ENCODE measurements around the gene MMP15. TPM values are rescaled to one million over a fixed set of nuclear protein-coding genes. Genes with fewer than 3 reads are reported as not detected.

Gene MMP15
- total and polyA plus RNA-seq, 2 of the 13 experiments (the other 11 are each of a cell fraction or from before 2014, with no cell fraction given), result 35.2 to 44.9 TPM

DNA sequence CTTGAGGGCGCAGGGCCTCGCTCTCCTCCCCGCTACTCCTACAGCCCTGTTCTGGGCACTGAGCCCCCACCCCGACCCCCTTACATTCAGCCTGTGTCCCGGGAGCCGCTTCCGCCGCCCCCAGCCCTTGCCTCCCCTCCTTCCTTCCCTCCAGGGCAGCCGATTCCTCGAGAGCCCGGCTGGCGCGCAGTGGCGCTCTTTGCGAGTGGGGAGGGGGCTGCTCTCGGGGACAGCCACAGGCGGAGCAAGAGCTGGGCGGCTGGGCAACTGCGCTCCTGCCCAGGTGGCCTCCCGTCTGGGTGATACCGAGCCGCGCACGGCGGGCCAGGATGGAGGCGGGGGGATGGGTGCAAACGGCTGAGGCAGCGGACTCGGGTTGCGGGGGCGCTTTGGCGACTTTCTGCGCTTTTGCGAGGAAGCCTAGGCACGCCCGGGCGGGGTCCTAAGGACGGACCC is 1.2 kb downstream of the MMP15 start (continued):
- TF ChIP-seq, protein P1, sequence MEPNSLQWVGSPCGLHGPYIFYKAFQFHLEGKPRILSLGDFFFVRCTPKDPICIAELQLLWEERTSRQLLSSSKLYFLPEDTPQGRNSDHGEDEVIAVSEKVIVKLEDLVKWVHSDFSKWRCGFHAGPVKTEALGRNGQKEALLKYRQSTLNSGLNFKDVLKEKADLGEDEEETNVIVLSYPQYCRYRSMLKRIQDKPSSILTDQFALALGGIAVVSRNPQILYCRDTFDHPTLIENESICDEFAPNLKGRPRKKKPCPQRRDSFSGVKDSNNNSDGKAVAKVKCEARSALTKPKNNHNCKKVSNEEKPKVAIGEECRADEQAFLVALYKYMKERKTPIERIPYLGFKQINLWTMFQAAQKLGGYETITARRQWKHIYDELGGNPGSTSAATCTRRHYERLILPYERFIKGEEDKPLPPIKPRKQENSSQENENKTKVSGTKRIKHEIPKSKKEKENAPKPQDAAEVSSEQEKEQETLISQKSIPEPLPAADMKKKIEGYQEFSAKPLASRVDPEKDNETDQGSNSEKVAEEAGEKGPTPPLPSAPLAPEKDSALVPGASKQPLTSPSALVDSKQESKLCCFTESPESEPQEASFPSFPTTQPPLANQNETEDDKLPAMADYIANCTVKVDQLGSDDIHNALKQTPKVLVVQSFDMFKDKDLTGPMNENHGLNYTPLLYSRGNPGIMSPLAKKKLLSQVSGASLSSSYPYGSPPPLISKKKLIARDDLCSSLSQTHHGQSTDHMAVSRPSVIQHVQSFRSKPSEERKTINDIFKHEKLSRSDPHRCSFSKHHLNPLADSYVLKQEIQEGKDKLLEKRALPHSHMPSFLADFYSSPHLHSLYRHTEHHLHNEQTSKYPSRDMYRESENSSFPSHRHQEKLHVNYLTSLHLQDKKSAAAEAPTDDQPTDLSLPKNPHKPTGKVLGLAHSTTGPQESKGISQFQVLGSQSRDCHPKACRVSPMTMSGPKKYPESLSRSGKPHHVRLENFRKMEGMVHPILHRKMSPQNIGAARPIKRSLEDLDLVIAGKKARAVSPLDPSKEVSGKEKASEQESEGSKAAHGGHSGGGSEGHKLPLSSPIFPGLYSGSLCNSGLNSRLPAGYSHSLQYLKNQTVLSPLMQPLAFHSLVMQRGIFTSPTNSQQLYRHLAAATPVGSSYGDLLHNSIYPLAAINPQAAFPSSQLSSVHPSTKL (CRISPR knock-in tag; IDR thresholded peaks at IDR 0.05), result 0 out of 2 replicates have a peak, but pooled peaks have one; percentile 1
- no peak for TF ChIP-seq HNF4G (IDR thresholded peaks at IDR 0.05; ENCODE audit: borderline replicate concordance, low read depth, low read length)
- TF ChIP-seq HNF4G (CRISPR knock-in tag; IDR thresholded peaks at IDR 0.05; ENCODE audit: borderline replicate concordance, low read depth), result no peak
- TF ChIP-seq KLF13 (CRISPR knock-in tag; IDR thresholded peaks at IDR 0.05), result no peak
- no peak for TF ChIP-seq ZNF354B (CRISPR knock-in tag; IDR thresholded peaks at IDR 0.05)
- TF ChIP-seq, protein P2, sequence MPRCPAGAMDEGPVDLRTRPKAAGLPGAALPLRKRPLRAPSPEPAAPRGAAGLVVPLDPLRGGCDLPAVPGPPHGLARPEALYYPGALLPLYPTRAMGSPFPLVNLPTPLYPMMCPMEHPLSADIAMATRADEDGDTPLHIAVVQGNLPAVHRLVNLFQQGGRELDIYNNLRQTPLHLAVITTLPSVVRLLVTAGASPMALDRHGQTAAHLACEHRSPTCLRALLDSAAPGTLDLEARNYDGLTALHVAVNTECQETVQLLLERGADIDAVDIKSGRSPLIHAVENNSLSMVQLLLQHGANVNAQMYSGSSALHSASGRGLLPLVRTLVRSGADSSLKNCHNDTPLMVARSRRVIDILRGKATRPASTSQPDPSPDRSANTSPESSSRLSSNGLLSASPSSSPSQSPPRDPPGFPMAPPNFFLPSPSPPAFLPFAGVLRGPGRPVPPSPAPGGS (CRISPR knock-in tag; IDR thresholded peaks at IDR 0.05), result peak; percentile 45; the same call in 1 of the 2 replicates
- TF ChIP-seq SCMH1 (CRISPR knock-in tag; IDR thresholded peaks at IDR 0.05; ENCODE audit: borderline replicate concordance), result no peak
- TF ChIP-seq ZEB1 (IDR thresholded peaks at IDR 0.05; ENCODE audit: insufficient replicate concordance, low read depth), result no peak
- TF ChIP-seq CEBPG (CRISPR knock-in tag; IDR thresholded peaks at IDR 0.05), result no peak
- TF ChIP-seq, protein P3, sequence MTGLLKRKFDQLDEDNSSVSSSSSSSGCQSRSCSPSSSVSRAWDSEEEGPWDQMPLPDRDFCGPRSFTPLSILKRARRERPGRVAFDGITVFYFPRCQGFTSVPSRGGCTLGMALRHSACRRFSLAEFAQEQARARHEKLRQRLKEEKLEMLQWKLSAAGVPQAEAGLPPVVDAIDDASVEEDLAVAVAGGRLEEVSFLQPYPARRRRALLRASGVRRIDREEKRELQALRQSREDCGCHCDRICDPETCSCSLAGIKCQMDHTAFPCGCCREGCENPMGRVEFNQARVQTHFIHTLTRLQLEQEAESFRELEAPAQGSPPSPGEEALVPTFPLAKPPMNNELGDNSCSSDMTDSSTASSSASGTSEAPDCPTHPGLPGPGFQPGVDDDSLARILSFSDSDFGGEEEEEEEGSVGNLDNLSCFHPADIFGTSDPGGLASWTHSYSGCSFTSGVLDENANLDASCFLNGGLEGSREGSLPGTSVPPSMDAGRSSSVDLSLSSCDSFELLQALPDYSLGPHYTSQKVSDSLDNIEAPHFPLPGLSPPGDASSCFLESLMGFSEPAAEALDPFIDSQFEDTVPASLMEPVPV (CRISPR knock-in tag; IDR thresholded peaks at IDR 0.05), result no peak
- TF ChIP-seq, protein P4, sequence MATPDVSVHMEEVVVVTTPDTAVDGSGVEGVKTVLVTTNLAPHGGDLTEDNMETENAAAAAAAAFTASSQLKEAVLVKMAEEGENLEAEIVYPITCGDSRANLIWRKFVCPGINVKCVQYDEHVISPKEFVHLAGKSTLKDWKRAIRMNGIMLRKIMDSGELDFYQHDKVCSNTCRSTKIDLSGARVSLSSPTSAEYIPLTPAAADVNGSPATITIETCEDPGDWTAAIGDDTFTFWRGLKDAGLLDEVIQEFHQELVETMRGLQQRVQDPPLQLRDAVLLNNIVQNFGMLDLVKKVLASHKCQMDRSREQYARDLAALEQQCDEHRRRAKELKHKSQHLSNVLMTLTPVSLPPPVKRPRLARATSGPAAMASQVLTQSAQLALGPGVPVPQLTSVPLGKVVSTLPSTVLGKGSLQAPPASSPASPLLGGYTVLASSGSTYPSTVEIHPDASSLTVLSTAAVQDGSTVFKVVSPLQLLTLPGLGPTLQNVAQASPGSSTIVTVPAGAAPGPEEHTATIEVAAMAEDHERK (CRISPR knock-in tag; IDR thresholded peaks at IDR 0.05; ENCODE audit: low read depth), result no peak
- no peak for TF ChIP-seq GTF3A (CRISPR knock-in tag; conservative IDR thresholded peaks at IDR 0.05)
- TF ChIP-seq, protein P5, sequence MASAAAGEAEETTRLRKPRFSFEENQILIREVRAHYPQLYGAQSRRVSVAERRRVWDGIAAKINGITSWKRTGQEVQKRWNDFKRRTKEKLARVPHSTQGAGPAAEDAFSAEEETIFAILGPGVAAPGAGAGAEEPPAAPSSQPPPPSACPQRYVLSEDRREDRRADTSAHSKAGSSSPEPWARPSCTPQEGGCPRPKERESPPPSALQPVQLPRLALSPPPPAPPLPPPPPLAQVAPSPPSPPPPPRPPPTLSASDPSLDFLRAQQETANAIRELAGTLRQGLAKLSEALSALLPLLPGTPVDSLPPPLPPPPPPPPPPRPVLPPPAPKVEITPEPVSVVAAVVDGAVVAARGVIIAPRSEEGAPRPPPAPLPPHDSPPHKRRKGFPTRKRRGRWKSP (CRISPR knock-in tag; IDR thresholded peaks at IDR 0.05), result peak; percentile 52; the same call in 1 of the 2 replicates
- no peak for TF ChIP-seq ZNF44 (CRISPR knock-in tag; IDR thresholded peaks at IDR 0.05)
- TF ChIP-seq ZNF678 (CRISPR knock-in tag; IDR thresholded peaks at IDR 0.05), result no peak
- TF ChIP-seq FOSL2 (CRISPR knock-in tag; IDR thresholded peaks at IDR 0.05), result no peak
- TF ChIP-seq, protein P6, sequence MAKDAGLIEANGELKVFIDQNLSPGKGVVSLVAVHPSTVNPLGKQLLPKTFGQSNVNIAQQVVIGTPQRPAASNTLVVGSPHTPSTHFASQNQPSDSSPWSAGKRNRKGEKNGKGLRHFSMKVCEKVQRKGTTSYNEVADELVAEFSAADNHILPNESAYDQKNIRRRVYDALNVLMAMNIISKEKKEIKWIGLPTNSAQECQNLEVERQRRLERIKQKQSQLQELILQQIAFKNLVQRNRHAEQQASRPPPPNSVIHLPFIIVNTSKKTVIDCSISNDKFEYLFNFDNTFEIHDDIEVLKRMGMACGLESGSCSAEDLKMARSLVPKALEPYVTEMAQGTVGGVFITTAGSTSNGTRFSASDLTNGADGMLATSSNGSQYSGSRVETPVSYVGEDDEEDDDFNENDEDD (CRISPR knock-in tag; IDR thresholded peaks at IDR 0.05; ENCODE audit: borderline replicate concordance), result no peak

Data from HepG2 (cell line).